IPS DF 4.7 (cell line): ENCODE data around the gene ME1.
"Not testable (repeated sequence)": the region's sequence is repeated elsewhere in the genome, so short reads cannot be mapped to it uniquely, and the experiment has no call there.

Source experiments
- DNase-seq: peaks from one replicate; pipeline ENCODE4 v3.0.0-alpha.2; 2013; ENCODE audit warnings: low spot score; ENCODE audit errors: extremely low read depth

ME1 gene

DNA sequence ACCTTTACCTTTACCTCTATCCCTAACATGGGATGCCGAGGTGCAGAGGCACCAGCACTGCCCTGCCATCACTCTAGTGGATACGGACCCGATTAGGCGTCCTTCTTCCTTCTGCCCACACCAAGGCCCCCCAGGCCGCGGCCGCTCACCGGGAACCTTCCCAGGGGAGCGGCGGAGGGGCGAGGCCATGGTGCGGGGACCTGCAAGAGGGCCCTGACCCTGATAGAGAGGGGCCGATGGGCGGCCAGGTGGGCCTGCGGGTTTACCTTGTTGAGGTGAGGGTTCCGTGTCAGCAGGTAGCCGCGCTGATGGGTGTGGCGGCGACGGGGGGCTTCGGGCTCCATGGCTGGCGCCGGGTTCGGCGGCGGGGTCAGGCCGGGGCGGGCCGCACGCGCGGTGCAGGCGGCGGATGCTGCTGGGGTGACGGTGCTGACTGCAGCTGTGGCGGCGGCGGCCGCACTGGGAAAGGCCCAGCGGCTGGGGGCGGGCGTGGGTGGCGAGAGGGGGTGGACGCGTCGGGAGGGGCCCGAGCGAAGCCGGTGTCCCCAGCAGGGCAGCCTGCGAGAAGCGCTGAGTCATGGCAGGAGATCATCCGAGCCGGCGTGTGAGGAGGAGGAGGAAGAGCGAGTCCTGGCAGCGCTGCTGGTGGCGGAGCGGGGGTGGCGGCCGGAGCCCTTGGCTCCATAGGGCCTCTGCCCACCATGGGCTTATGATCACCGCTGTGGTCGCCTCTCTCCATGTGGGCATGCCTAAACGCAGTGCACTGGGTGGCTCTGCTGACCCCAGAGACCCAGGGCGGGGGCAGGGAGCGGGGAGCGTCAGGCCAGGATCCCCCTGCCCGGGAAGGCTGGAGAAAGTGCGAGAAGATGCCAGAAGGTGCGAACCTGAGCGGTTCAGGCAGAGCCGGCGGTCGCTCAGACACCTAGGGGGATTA is at the start of gene ME1:
ME1 (minus strand) TSS at position 441 of the 934 bp plus-strand sequence; CDS start at position 344, 97 bp downstream.
- no peak for DNase-seq

DNA sequence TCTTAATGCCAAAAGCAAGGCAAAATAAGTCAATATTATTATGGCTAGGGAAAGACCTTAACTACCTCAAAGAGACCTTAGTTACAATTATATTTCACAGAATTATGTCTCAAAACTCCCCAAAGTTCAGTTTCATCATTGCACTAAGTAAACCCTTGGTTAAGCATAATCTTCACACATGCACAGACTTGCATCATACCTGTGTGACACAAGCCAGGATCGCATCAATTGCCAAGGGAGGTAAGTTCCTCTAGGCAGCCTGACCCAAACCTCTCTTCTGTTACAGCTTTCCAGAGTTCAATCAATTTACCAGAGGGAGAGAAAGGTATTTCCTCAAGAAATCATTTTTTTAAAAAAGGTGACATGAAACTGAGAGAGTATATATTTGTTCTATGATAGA is 49.6 kb upstream of the ME1 start:
- no peak for DNase-seq

DNA sequence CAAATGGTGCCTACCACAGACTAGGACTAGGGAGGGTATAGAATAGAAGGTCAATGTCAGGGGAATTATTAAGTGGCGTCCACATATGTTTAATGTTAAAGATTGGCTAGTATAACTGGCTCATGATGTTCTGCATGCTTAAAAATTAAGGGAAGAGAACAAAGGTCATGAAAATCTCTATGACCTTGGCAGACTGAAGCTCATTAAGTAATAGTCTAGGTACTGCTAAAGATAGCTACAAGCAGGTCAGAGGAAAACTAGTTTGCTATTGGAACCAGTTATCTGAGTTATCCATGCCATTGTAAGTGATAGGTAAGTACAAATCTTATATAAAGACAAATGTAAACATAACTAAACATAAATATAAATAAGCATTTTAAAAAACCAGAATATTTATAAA is 48.5 kb upstream of the ME1 start:
- no peak for DNase-seq

DNA sequence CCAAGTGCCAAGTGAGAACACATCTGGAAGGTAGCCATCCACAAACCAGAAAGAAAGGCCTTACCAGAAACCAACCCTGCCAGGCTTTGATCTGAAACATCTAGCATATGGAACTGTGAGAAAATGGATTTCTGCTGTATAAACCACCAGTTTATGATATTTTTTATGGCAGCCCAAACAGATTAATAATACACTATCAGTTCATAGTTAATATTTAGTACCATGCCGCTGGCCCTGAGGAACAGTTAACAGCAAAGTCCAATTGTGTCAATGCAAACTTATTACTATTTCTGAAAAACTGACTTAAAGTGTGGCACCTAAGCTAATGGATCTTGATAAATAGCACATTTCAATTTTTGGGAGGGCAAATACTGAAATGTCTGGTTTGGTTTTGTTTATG is 46.1 kb upstream of the ME1 start:
- no peak for DNase-seq

DNA sequence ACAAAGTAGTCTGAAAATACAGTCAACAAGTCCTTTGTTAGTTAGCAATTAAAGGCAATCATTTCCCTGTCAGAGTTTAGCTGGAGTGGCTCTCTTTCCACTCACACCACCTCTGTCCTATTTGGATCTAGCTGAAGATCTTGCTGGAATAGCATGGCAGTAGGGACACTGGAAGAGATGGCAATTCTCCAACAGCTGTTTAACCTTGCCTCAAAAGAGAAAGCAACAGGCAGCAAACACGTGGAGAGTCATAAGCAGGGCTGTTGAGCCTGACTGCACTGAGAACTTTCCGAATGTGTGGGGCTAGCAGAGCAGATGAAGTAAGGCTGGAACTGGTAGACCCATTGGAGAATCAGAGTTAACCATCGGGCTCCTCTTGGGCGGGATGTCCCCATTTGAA is 43.5 kb upstream of the ME1 start:
- no peak for DNase-seq

DNA sequence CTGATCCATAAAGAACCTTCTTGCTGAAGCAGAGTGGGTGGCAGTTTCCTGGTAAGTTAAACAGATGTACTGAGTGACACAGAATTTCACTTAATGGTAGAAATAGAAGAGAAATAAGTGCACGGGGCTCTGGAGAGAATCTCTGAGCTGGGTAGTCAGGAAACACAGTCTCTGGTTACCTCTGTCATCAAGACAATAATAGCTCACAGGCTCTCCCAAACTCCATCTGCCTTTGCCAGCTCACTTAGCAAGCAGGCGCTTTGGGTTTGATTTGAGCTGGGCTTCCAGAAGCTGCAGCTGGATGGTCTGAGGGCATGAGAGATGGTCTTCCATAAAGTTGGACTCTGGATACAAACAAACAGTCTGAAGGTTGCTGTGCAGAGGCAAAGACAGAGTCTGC is 41.9 kb upstream of the ME1 start:
- DNase-seq: no peak

DNA sequence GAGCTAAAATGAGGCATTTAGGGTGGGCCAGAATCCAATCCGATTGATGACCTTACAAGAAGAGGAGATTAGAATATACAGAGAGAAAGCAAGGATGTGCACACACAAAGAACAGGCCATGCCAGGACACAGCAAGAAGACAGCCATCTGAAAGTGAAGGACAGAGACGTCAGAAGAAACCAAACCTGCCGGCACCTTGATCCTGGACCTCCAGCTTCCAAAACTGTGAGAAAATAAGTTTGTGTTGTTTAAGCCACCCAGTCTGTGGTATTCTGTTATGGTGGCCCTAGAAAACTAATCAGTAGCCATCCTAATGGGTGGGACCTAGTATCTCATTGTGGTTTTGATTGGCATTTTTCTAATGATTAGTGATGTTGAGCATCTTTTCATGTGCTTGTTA is 39.7 kb upstream of the ME1 start:
- DNase-seq: no peak

DNA sequence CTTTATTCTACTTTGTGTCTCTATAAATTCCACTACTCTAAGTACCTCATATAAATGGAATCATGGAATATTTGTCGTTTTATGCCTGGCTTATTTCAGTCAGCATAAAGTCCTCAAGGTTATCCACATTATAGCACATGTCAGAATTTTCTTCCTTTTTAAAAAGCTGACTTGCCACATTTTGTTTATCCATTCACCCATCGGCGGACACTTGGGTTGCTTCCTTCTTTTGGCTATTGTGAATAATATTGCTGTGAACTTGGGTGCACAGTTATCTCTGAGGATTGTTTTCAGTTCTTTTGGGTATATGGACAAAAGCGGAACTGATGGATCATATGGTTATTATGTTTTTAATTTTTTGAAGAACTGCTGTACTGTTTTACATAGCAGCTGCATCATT is 39.1 kb upstream of the ME1 start:
- DNase-seq: no peak

DNA sequence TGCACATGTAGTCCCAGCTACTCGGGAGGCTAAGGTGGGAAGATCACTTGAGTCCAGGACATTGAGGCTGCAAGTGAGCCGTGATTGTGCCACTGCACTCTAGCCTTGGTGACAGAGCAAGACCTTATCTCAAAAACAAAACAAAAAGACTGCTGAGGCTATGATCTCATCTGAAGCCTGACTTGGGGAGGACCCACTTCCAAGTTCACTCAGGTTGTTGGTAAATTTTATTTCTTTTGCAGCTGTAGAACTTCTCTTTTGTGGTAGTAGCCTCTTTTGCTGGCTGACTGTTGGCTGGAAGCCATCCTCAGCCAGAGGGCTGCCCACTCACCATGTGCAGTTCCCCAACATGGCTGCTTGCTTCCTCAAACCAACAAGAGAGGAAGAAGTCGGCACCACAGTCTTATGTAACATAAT is 36.8 kb upstream of the ME1 start:
- no peak for DNase-seq

DNA sequence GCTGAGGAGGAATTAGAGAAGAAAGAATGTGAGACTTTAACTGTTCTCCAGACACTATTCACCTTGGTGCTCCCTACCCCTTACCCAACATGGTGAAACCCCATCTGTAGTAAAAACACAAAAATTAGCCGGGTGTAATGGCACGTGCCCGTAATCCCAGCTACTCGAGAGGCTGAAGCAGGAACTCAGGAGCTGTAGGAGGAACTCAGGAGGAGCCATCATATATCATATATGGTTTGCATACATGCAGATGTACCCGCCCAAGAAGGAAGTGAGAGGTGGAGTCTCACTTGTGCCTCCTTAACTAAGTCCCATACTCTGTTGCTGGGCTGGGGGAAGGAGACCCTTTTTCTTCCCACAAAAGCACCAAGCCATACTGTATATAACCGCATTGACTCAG is 35.5 kb upstream of the ME1 start:
- no peak for DNase-seq

DNA sequence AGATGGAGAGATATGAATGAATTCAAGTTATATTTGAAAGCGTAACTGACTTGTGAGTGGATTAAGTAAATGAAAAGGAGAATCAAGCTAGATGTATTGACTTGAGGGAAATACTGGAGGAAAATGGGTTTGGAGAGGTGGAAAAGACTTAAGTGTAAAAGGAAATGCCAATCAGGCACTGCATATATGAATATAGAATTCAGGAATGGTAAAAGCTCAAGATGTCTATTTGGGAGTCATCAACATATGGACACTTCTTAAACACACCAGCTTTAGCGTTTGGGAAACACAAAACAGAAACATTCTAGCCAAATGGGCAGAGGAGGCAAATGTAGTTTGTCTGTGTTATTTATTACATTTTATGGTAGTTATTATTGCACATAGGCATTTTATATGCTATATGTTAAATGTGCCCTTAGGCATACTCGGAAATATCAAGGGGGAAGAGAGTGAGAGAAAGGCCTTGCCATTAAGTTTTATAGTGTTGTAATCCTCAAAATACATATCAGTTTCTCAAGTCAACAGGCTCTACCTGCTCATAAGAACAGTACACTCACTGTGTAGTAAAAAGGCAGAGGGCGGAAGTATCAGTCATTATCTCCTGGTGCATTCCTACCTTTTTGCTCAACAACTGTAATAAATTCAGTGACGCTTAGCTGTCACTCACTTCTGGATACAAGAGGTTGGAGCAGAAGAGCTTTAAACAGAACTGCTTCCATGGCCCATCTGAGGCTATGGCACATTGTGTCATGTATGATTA is 33.7 kb upstream of the ME1 start:
- DNase-seq: no peak

DNA sequence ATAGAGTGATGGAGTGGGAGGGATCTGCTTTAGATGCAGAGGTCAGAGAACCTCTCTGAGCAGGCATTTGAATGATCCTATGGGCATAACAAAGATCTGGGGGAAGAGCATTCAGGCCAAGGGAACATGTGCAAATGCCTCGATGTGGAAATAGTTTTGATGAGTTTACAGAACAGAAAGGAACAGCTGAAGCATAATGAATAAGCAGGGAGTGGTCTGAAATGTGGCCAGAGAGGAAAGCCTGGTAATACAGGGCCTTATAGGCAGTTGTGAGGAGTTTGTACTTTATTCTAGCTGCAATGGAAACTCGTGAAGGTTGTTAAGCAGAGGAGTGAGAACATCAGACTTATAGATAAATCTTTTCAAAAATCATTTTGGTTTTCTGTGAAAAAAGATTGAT is 33.0 kb upstream of the ME1 start:
- DNase-seq: no peak

DNA sequence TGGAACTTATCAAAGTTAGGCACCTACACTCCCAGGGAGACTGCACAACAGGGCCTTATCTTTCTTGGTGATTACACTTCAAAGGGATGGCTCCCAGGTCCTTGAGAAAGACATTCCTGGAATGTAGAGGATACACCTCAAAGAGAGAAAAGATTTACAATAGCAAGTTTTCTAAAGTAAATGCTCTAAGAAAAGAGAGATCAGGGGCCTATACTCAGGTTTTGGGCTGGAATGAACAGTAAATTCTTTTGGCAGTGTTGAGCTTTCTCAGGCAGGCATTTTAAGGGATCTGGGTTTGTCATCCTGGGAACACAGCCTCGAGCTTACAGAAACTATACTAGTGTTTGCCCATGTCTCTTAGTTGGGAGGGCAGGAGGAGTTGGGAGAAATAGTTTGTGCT is 31.7 kb upstream of the ME1 start:
- DNase-seq: no peak

DNA sequence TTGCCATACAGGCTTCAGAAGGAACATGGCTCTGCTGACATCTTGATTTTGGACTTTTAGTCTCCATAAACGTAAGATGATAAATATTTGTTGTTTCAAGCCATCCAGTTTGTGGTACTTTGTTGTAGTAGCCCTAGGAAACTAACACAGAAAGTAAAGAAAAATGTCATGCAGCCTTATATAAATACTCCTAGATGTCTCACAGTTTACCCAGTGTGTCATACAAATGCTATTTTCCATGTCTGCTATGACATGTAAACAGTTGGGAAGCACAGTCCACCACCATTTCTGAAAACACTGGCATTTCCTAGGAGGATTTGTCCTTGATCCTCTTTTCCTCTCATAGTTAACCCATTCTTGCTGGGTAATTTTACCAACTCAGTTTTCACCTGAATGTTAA is 30.6 kb upstream of the ME1 start:
- no peak for DNase-seq

DNA sequence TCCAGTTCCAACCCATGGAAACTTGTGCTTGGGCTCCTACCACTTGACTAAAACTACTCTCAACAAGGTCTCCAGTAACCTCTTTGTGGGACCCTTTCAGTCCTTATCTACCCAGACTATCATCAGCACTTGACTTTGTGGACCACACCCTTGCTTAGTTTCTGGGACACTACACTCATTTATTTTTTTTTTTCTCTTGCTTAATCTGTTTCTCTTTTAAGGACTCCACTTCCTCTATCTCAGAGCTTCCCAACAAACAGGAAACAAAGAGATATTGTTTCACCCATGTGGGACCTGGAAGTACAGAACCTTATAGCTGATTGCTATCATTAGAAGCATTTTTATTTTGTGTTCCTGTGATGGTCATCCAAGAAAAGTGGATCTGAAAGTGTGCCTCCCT is 28.8 kb upstream of the ME1 start:
- no peak for DNase-seq

DNA sequence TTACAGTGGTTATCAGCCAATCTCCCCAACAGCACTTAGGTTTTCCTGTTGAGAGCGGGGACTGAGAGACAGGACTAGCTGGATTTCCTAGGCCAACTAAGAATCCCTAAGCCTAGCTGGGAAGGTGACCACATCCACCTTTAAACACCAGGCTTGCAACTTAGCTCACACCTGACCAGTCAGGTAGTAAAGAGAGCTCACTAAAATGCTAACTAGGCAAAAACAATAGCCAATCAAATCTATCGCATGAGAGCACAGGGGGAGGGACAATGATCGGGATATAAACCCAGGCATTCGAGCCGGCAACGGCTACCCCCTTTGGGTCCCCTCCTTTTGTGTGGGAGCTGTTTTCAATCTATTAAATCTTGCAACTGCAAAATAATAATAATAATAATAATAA is 19.2 kb upstream of the ME1 start:
- DNase-seq: not testable (repeated sequence)

DNA sequence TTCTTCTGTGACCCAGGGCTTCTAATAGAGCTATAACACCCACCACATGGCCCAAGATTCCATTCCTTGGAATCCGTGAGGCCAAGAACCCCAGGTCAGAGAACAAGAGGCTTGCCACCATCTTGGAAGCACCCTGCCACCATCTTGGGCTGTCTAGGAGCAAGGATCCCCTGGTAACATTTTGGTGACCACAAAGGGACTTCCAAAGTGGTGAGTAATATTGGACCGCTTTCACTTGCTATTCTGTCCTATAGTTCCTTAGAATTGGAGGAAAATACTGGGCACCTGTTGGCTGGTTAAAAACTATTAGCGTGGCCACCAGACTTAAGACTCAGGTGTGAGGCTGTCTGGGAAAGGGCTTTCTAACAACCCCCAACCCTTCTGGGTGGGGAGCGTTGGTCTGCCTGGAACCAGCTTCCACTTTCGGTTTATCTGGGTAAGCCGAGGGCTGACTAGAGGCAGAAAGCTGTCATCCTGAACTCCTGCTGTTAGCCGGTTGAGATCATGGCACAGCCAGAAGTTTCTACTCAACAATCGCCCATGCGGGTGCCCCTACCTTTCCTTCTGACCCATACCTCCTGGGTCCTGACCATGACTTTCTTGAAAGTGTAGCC is 13.3 kb upstream of the ME1 start:
- not testable (repeated sequence) for DNase-seq

DNA sequence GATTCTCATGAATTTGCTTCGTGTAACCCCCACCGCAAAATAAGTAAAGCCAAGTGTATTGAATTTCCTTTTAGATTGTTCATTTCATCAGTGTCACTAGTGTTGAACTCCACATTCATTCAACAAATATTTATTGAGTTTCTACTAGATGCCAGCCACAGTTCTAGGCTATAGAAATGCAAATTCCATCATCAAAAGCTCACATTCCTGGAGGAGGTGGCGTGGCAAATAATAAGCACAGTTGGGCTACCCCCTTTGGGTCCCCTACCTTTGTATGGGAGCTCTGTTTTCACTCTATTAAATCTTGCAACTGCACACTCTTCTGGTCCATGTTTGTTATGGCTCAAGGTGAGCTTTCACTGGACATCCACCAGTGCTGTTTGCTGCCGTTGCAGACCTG is 12.7 kb upstream of the ME1 start:
- DNase-seq: no peak

DNA sequence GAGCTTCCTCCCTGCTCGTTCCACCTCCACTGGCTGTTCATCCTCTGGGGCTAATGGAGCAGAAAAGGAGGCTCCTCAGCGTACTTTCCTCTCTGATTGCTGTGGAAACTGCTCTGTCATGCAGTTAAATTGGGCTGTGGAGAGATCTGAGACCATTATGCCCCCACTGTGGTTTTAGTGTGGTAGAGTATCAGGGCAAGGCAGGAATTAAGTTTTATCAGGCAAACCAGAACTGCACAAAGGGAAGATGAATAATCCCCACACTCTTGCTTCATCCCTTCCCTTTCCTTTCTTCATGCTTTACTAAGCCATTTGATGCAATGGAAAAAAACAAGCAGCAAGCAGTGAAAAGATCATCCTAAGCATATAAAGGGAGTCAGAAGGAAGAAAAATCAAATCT is 11.9 kb upstream of the ME1 start:
- DNase-seq: no peak

DNA sequence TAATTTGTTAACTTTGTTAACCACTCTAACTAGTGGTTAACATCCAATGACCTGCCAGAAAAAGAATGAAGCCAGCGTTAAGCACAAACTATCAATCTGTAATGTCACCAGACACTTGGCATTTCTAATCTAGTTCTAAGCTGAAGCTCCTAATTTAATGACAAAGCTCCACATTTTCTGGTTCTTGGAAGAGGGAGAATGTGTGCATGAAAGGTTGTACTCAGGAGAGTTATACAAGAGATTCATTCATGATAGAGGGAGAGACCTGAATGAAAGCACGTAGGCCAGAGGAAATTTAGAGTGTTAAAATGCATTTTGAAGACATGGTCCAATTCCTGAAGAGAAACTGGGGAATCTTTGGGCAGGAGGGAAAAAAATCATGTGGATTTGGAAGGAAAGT is 8.3 kb upstream of the ME1 start:
- no peak for DNase-seq

DNA sequence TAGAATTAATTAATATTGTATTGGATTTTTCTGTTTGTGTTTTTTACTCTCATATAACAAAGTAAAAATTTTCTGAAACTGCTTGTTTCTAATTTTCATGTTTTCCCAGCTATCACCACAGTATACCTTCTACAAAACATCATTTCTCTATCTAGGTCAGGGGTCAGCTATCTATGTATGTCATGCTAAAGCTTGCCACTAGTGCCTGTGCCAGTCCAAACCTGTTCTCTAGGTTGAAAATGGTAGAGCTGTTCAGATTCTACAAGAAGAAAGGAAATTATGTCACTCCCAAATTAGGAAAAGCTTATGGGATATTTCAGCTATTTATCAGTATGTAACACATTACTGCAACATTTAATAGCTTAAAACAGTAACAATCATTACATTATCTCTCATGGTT is 5.8 kb upstream of the ME1 start:
- DNase-seq: no peak

DNA sequence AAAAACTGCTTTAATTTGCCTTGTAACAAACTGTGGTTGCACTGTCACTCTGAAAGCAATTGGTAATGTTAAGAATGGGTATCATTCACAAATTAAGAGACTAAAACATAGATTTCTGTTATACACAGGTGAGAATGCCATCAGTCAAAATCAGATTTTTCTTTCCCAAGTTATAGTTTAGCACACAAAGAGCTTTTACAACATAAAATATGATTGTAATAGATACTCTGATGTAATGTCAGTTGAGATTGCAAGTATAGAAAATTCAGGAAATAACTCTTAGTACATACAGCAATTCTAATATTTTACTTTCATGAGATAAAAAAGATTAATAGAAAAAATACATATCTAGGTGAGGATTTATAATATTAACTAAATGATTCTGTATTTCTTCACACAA is 2.3 kb upstream of the ME1 start:
- DNase-seq: no peak
